SW 1271 (cell line): ENCODE measurements around the gene SELENOI.

Experiments used
- DNase-seq, 2 experiments: peaks; one replicate each; lab custom pipeline; 2025; lab: John Stamatoyannopoulos, UW

Gene SELENOI

DNA sequence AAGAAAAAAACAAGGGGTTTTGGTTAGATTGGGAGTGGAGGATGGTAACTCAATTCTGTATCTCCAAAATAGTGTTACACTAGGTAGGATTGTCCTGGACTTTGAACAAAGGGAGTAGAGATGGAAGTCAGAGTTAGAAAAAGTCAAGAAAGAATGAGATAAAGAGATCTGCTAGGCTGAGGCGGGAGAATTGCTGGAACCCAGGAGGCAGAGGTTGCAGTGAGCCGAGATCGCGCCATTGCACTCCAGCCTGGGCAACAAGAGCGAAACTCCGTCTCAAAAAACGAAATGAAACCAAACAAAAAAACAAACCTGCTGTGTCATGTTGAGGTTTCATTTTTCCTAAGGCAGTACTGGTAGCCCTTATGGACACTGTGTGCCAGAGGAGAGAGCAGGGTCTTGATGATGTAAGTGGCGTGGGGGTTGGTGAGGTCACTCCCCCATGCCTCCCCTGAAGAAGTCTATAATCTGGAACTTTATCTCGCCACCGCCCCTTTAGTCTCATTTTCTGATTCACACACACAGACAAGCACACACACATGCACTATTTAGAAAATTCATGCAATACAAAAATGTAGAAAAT is 66.2 kb downstream of the SELENOI start:
- no peak for DNase-seq

DNA sequence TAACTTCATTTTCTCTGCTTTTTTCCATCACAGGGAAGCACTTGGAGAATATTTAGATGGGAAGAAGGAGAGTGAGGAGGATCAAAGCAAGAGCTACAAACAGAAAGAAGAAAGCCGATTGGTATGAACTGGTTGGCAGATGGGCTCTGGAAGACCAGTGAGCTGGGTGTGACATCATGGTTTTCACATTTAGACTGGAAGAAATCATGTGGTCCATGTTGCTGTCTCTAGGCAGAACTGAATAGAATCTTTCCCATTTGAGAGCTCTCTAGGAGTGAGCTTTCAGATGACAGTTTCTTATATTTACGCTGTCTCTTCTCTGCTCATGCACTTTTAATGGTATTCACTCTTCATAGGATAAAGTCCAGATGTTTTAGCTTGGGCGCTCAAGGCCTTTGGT is 68.4 kb downstream of the SELENOI start:
- no peak for DNase-seq

DNA sequence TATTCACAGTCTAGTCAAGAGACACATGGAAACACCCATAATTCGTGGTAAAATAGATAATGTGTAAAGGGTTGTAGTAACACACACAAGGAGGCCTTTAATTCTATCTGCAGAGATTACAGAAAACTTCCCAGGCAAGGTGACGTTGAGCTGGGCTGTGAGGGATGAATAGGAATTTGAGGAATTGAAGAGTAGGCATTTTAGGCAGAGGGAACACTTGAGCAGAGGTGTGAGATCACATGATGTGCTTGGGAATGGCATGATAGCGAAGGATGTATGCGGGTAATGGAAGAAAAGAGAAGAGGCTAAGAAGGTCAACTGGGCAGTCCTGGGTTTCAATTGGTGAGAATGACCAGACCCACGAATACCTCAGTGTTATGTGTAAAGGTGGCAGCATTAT is 76.0 kb downstream of the SELENOI start:
- DNase-seq = no peak

DNA sequence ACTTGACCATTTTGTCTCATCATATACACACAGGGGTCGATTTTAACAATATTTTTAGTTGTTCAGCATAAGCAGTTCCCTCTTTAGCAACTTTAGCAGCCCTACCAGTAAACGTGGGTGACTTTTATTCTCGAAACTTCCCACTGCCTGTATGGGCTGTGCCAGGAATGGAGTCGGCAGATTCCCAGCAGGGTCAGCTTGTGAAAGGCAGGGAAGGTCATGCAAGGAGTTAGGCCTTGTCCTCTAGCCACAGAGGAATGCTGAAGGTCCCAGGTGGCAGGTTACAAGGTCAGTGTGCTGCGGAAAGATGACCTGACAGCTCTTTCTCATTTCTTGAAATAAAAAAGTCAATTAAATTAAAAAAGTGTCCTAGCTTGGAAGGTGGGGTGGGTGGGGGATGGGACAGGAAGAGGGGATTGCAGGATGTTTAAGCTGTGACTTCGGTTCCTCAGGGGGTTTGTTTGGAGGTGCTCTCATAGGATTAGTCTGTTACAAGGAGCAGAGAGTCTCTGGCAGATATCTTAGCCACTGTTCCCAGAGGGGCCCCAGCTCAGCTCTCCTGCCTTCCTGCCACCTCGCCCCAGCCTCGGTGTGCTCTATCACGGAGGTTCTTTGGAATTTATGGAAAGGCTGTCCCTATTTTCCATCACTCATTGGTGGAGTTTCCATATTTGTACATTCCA is 77.1 kb downstream of the SELENOI start:
- DNase-seq = no peak

DNA sequence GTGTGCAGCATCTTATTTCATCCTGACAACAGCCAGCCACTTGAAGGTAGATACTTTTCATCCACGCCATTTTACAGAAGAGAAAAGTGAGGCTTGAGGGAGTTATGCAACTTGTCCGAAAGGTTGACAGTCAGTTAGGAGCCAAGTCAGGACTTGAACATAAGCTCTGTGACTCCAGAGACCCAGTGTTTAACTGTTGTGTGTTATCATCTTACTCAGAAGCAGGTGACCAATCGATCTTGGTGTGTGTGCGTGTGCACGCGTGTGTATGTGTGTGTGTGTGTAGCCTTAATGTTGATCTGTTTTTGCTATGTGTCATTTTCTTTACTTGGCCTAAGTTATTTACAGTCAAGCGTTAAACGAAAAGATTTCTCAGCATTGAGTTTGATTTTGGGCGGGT is 77.8 kb downstream of the SELENOI start:
- DNase-seq = no peak

DNA sequence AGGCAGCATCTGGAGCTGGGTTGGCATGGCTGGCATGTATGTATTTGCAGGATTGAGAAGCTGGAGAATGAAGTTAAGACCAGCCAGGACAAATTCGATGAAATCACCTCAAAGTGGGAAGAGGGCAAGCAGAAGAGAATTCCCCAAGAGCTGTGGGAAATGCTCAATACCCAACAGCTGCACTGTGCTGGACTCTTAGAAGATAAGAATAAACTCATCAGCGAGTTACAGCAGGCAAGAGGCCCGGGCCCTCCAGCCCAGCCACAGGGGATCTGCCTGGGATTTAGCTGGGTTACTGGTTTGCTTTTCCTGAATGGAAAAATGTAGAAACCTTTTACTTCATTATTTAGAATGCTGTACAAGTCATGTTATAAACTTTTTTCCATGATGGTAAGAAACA is 78.3 kb downstream of the SELENOI start:
- no peak for DNase-seq

DNA sequence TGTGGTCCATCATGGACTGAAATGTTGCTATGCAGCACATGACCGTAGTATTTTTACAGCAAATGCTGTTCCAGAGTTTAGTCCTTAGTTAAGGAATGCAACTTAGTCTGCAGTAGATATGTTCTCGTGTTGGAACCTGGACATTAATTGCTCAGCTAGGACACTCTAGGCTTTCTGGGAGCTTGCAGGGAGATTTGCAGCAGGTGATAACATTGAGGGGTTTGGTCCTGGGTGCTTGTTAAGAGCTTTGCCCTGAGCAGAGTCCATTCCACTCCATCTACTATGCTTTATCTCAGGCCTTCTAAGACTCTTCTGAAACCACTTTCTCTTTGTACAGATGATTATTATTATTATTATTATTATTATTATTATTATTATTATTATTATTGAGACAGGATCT is 82.9 kb downstream of the SELENOI start:
- no peak for DNase-seq

DNA sequence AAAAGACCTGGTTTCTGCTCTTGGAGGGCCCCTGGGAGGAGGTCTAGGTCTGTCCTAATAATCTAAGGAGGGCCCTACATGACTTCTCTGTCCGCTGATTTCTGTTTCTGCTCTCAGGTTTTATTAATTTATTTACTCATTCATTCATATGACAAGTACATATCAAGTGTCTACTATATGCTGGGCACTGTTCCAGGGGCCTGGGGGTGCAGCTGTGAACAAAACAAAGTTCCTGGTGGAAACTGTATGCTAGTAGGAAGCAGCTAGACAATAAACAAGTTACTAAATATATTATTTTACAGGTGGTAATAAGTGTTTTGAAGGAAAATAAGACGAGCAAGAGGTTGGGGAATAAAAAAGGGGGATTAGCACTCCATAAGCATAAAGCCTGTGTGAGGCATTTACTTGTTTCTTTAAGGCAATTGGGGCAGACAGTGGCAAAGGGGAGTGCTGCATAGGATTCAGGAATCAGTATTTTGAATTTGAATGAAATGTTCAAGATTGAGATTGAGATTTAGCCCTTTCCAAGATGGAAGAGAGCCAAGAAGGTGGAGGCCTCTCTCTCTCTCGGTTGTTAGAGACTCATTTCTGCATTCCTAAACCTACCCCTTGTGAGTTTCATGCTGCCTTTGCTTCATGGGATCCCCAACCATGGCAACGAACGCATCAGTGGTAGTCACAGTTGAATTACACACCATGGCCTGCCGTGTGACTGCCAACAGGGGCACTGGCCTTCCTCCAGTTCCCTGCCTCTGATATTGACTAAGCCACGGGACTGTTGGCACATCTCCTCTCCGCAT is 84.0 kb downstream of the SELENOI start:
- DNase-seq = no peak

DNA sequence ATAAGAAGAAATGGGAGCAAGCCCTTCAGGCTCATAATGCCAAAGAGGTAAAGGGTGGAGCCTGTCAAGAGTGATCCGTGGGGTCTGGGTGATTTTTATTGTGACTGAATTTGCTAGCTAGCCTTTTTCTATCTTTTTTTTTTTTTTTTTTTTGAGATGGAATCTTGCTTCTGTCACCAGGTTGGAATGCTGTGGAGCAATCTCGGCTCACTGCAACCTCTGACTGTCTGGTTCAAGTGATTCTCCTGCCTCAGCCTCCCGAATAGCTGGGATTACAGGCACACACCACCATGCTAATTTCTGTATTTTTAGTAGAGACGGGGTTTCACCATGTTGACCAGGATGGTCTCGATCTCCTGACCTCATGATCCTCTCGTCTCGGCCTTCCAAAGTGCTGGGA is 84.9 kb downstream of the SELENOI start:
- no peak for DNase-seq

DNA sequence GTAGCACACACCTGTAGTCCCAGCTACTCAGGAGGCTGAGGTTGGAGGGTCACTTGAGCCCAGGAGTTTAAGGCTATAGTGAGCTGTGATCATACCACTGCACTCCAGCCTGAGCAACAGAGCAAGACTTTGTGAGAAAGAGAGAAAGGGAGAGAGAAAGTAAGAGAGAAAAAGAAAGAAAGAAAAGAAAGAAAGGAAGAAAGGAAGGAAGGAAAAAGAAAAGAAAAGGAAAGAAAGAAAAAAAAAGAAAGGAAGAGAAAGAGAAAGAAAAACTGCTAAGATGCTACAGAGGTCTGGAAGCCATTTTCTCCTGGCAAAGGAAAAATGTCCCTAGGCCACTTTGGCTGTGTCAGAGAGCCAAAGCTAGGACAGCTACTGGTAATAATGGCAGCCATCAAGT is 86.4 kb downstream of the SELENOI start:
- DNase-seq = no peak

DNA sequence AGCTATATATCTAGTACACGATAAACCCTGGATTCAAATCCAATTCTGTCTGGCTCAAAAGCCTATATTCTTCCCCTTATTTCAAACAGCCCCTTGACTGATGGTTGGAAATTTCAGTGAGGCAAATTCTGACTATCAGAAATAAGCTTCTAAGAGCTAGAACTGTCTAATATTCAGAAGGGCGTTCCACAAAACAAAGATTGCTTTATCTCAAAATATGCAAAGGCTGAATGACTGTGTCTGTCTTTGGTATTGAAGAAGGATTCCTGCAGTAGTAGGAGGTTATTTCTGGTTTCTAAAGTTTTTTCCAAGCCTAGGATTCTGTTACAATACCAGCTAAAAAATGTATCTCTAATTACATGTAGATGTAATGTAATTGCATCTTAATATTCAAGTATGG is 86.9 kb downstream of the SELENOI start:
- DNase-seq = no peak

DNA sequence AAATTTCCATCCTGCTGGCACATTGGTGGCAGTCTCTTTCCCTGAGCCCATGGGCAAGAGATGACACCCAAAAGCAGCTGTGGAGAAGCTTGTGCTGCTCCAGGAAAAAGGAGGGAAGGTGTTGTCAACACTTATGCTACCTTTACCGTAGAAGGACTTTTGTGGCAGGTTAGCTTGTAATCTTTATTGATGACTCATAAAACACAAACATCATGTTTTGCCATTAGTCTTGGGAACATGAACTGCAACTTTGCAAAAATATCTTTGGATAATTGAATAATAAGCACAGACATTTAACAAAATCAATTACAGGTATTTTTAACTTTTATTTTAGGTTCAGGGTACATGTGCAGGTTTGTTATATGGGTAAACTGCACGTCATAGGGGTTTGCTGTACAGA is 89.2 kb downstream of the SELENOI start:
- no peak for DNase-seq

DNA sequence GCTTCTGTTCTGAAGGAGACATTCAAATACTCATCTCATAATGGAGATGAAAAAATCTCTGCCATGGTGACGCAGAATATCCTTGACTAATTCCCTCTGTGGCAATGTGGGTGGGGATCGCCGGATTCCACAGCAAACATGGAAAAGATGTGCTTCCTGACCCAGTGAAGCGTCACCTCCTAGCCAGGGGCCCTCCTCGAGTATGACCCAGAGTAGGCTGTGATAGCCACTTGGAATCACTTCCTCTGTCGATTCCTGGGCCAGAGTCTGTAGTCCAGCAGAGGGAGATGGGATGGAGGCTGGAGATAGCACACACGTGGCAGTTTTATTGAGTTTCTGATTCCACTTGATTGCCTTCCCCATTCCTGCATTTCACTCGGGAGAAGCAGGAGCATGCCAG is 92.6 kb downstream of the SELENOI start:
- DNase-seq = no peak

DNA sequence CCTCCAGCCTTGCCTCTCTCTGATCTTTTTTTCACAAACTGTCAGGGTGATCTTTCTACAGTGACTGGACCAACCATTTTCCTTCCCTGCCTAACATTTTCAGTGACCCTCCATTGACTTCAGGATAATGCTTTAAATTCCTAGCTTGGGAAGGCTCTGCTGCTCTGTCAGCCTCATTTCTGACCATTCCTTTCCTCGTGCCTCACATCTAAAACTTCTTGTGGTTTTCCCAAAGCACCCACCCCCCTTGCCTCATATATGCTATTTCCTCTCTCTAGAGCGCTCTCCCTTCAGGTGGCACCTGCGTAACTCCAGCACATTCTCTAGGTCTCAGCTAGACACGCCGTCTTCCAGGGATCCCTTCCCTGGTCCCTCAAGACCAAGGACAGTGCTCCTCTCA is 93.0 kb downstream of the SELENOI start:
- DNase-seq = no peak

DNA sequence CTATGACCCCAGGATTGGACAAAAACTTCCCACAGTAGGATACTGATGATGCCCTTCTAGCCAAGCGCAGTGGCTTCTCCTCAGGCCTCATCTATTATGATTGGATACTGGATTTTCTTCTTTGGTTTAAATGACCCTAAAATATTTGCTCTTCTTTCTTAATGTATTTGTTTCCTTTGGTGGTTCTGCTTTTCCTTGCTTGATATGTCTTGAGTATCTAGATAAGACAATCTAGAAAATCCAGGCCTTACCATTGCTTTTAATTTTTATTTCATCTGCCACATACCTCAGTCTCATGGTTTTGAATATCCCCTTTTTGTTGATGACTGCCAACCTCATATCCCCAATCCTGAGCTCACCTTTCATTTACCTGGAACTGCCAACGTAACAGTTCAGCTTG is 96.4 kb downstream of the SELENOI start:
- DNase-seq = no peak

DNA sequence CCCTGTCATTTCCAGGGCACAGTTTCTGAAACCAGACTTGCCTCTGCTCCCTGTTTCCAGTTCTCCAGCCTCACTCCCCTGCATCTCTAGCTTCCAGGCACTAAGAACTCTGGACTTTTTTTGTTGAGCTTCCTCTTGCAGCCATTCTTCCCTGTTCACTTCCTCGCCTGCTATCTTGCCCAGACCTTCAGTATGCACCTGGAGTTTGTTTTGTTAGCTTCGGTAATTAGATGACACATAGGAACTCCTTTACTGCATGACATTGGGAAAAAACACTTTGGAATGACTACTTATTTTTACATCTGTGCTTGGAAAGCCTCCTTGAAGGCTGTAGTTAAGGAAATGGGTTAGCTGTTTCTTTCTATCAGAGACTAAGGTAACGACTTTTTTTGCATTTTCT is 96.8 kb downstream of the SELENOI start:
- DNase-seq = no peak

DNA sequence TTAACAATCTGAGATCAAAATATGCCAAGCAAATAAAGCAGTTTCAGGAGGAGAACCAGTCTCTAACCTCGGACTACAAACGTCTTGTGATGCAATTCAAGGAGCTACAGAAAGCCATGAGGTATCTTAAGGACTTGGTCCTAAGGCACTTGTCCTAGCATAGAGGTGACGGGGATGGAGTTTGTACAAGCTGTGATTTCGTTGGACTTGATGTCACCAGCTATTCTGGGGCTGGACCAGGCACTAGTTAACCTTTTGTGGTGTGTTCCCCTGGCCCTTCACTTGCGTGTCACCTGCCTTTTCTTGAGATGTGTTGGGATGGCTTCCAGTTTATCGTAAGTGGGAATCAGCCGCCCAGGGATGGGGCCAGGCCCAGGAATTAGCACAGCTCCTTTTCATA is 98.3 kb downstream of the SELENOI start:
- DNase-seq = no peak
